HL-60 (cell line): ENCODE results near the gene SLC16A7.

ENCODE experiments used
- CTCF ChIP-seq: IDR thresholded peaks from one replicate; pipeline ENCODE4 v1.5.1; 2011; ENCODE audit warnings: low read length, control low read depth, inconsistent platforms; ENCODE audit not compliant: insufficient read depth
- GABPA ChIP-seq: IDR thresholded peaks from 2 replicates; pipeline ENCODE4 v1.6.1; 2012; ENCODE audit warnings: low read depth
- POLR2AphosphoS5 ChIP-seq: IDR thresholded peaks from 2 replicates; pipeline ENCODE4 v1.6.1; 2012; ENCODE audit warnings: low read depth
- REST ChIP-seq: IDR thresholded peaks from 2 replicates; pipeline ENCODE4 v1.6.1; 2012; ENCODE audit warnings: low read depth; ENCODE audit not compliant: insufficient replicate concordance
- SPI1 ChIP-seq: IDR thresholded peaks from 2 replicates; pipeline ENCODE4 v1.6.1; 2012; ENCODE audit warnings: low read depth, mild to moderate bottlenecking, borderline replicate concordance

- TF ChIP-seq CTCF (no peak), POLR2AphosphoS5 (no peak), GABPA (no peak), REST (no peak), SPI1 (no peak)
Measured at GRCh38 chr12:59744564-59744963, 148.7 kb downstream of the SLC16A7 start.
